HUES6 (cell line): ENCODE data around the gene SPTBN2.

ENCODE experiments used
- H3K27ac ChIP-seq: 2 replicates; pipeline ENCODE4 v1.7.0; 2013; ENCODE audit warnings: low read depth, mild to moderate bottlenecking, low read length, inconsistent platforms
- H3K27me3 ChIP-seq: 2 replicates; pipeline ENCODE4 v1.6.1; 2013; ENCODE audit warnings: low read length; ENCODE audit not compliant: control insufficient read depth, insufficient read depth
- H3K36me3 ChIP-seq: 2 replicates; pipeline ENCODE4 v1.6.1; 2013; ENCODE audit warnings: low read length; ENCODE audit not compliant: control insufficient read depth, insufficient read depth
- H3K4me1 ChIP-seq: 2 replicates; pipeline ENCODE4 v1.6.1; 2013; ENCODE audit warnings: low read length; ENCODE audit not compliant: control insufficient read depth, insufficient read depth
- H3K4me3 ChIP-seq: 2 replicates; pipeline ENCODE4 v1.5.1; 2013; ENCODE audit warnings: low read depth, low read length
- H3K9ac ChIP-seq: one replicate; pipeline ENCODE4 v1.6.1; 2013; ENCODE audit warnings: mild to moderate bottlenecking, low read length
- H3K9me3 ChIP-seq: 2 replicates; pipeline ENCODE4 v1.6.1; 2013; ENCODE audit warnings: low read depth, low read length; ENCODE audit not compliant: control insufficient read depth, insufficient read depth

Gene SPTBN2

DNA sequence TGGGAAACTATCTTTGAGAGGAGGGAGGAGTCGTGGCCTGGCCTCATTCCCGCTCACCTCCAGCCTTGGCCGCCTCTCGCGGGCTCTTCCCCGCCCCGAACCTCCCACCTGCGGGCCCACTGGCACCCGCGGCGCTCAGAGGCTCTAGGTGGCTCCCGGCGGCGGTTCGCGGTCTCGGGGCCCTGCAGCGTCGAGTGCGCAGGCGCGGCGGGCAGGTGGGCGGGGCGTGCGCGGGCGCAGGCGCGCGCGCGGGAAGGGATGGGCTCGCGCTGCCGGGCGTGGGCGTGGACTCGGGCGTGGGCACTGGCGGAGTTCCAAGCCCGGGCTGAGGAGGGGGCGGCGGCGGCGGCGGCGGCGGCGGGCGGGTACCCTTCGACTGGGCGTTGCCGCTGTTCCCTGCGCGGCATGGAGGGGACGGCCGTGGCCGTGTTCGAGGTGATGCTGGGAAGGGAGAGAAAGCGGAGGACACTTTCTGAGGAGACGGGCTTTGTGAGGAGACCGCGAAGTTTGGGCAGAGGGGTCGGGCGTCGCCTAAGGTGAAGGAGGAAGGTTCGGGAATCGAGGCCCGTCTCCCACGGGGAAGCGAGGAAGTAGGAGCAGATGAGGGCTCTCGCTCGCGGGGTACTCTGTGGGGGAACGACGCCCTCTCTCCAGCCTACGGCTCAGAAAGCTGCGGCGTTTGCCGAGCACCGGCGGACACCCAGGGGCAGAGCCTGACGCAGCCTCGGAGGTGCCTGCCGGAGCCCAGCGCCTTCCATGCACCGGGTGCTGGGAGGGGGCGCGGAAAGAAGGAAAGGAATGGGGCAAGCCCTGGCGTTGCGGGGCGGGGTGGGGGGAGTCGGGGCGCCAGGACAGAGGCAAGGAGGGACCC, 15.7 kb upstream of the SPTBN2 start:
- no peaks in the 10 kb centered on the region for H3K9me3 ChIP-seq
- no peaks in the 10 kb centered on the region for H3K27me3 ChIP-seq
- H3K27ac ChIP-seq = peak overlapping the region; percentile 67; the same call in 1 of the 2 replicates

DNA sequence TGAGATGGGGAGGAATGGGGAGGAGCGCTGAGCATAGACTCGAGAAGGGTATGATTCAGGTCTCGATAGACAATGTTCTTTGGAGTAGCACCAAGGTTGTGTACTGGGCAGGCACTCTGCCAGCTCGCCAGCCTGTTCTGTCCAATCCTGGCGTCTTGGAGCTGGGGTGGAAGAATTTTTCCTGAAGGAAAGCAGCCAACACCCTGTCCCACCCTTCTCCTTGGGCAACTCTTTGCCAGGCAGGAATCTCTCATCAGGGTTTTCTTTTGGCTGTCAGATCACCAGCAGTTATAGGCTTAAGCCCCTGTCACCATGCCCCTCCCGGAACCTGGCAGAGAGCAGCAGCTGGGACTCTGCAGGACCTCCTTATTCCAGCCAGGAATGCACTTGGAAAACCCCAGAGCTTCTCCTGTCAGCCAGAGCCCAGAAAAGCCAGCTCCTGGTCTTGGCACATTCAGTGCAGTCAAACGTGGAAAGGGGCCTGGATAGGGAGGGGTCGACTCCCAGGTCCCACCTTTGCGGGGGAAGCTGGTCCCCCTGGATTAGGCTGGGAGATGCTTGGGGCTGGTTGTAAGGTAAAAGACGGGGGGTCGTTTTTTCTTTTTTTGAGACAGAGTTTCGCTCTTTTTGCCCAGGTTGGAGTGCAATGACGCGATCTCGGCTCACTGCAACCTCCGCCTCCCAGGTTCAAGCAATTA, 14.4 kb upstream of the SPTBN2 start:
- H3K36me3 ChIP-seq = no peaks in the 10 kb centered on the region
- no peak overlapping the region for H3K9ac ChIP-seq
- H3K27ac ChIP-seq = no peak overlapping the region
- H3K27me3 ChIP-seq = no peaks in the 10 kb centered on the region
- H3K9me3 ChIP-seq = no peaks in the 10 kb centered on the region
- peak overlapping the region; percentile 96; the same call in 1 of the 2 replicates for H3K4me3 ChIP-seq
- H3K4me1 ChIP-seq = no peaks in the 10 kb centered on the region

More for the DNA sequence above, 15.7 kb upstream of the SPTBN2 start:
- Histone ChIP-seq H3K4me3 (peak overlapping the region; percentile 96), H3K9ac (peak overlapping the region; percentile 87), H3K4me1 (no peaks in the 10 kb centered on the region), H3K36me3 (no peaks in the 10 kb centered on the region)

DNA sequence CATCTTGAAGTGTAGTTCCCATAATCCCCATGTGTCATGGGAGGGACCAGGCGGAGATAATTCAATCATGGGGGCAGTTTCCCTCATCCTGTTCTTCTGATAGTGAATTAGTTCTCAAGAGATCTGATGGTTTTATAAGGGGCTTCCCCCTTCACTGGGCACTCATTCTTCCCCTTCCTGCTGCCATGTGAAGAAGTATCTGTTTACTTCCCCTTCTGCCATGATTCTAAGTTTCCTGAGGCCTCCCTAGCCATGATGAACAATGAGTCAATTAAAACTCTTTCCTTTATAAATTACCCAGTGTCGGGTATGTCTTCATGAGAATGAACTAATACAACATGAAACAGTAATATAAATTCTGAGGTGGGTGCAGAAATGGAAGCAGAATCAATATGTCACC, 12.1 kb upstream of the SPTBN2 start:
- H3K27me3 ChIP-seq = no peaks in the 10 kb centered on the region
- no peaks in the 10 kb centered on the region for H3K4me1 ChIP-seq
- H3K9me3 ChIP-seq = no peaks in the 10 kb centered on the region
- no peak overlapping the region for H3K9ac ChIP-seq
- no peak overlapping the region for H3K27ac ChIP-seq
- H3K4me3 ChIP-seq = no peak overlapping the region
- no peaks in the 10 kb centered on the region for H3K36me3 ChIP-seq

- H3K27me3 ChIP-seq = no peaks in the 10 kb centered on the region
- no peak overlapping the region for H3K27ac ChIP-seq
- H3K4me1 ChIP-seq = no peaks in the 10 kb centered on the region
Measured at GRCh38 chr11:66739983-66740382, 11.0 kb upstream of the SPTBN2 start.

GRCh38 chr11:66734215-66734614, 5.2 kb upstream of the SPTBN2 start:
- peaks cover 41% of the 10 kb centered on the region for H3K27me3 ChIP-seq
- peaks cover under 1% of the 10 kb centered on the region; the same call in 1 of the 2 replicates for H3K4me1 ChIP-seq
- no peak overlapping the region for H3K9ac ChIP-seq
- no peak overlapping the region for H3K4me3 ChIP-seq
- H3K36me3 ChIP-seq = no peaks in the 10 kb centered on the region
- no peak overlapping the region for H3K27ac ChIP-seq
- H3K9me3 ChIP-seq = no peaks in the 10 kb centered on the region

More at GRCh38 chr11:66739983-66740382, 11.0 kb upstream of the SPTBN2 start:
- H3K36me3 ChIP-seq = no peaks in the 10 kb centered on the region
- no peak overlapping the region for H3K9ac ChIP-seq
- H3K4me3 ChIP-seq = no peak overlapping the region
- no peaks in the 10 kb centered on the region for H3K9me3 ChIP-seq

GRCh38 chr11:66729447-66729846, 431 bp upstream of the SPTBN2 start:
- Histone ChIP-seq H3K9me3 (no peaks in the 10 kb centered on the region), H3K4me1 (peaks cover 27% of the 10 kb centered on the region), H3K9ac (no peak overlapping the region), H3K27me3 (peaks cover 64% of the 10 kb centered on the region), H3K27ac (no peak overlapping the region), H3K4me3 (no peak overlapping the region), H3K36me3 (no peaks in the 10 kb centered on the region)

GRCh38 chr11:66728038-66728692, 851 bp downstream of the SPTBN2 start:
- no peaks in the 10 kb centered on the region for H3K36me3 ChIP-seq
- peaks cover 27% of the 10 kb centered on the region for H3K4me1 ChIP-seq
- H3K9ac ChIP-seq = peak overlapping the region; percentile 64
- H3K9me3 ChIP-seq = no peaks in the 10 kb centered on the region
- peak overlapping the region; percentile 82 for H3K4me3 ChIP-seq
- no peak overlapping the region for H3K27ac ChIP-seq
- peaks cover 57% of the 10 kb centered on the region for H3K27me3 ChIP-seq

GRCh38 chr11:66727282-66728037, 1.6 kb downstream of the SPTBN2 start:
- Histone ChIP-seq H3K27me3 (peaks cover 54% of the 10 kb centered on the region), H3K4me3 (peak overlapping the region; percentile 78), H3K36me3 (no peaks in the 10 kb centered on the region), H3K27ac (no peak overlapping the region), H3K4me1 (peaks cover 27% of the 10 kb centered on the region), H3K9ac (peak overlapping the region; percentile 56), H3K9me3 (no peaks in the 10 kb centered on the region)

GRCh38 chr11:66725647-66726046, 3.4 kb downstream of the SPTBN2 start:
- Histone ChIP-seq H3K9me3 (no peaks in the 10 kb centered on the region), H3K4me3 (peak overlapping the region; percentile 13; the same call in 1 of the 2 replicates), H3K4me1 (peaks cover 36% of the 10 kb centered on the region), H3K9ac (no peak overlapping the region), H3K27me3 (peaks cover 40% of the 10 kb centered on the region), H3K36me3 (peaks cover 5% of the 10 kb centered on the region; the same call in 1 of the 2 replicates), H3K27ac (no peak overlapping the region)

- H3K4me1 ChIP-seq = peaks cover 41% of the 10 kb centered on the region
- no peaks in the 10 kb centered on the region for H3K9me3 ChIP-seq
Measured at GRCh38 chr11:66725114-66725513, 3.9 kb downstream of the SPTBN2 start.

More at GRCh38 chr11:66725114-66725513, 3.9 kb downstream of the SPTBN2 start:
- Histone ChIP-seq H3K27ac (no peak overlapping the region), H3K36me3 (peaks cover 5% of the 10 kb centered on the region; the same call in 1 of the 2 replicates), H3K27me3 (peaks cover 36% of the 10 kb centered on the region), H3K9ac (no peak overlapping the region), H3K4me3 (no peak overlapping the region)
